Endothelial cell of umbilical vein (primary cell): Measurements from ENCODE around the gene CDC42BPB.
A peak's percentile ranks its signal among the peaks of the same experiment; 100 is the strongest.

Experiments used
- FOS ChIP-seq: IDR thresholded peaks from 2 replicates; pipeline ENCODE4 v1.6.1; 2011; ENCODE audit warnings: mild to moderate bottlenecking, low read length, moderate library complexity, borderline replicate concordance; ENCODE audit not compliant: insufficient read depth
- TF ChIP-seq, protein P1 (sequence below), 2 donors: IDR thresholded peaks; 1 replicate in 1 of 2; 2 replicates in 1 of 2; pipeline ENCODE4 v1.5.1; 2011; ENCODE audit warnings: low read length in 2 of 2, mild to moderate bottlenecking in 2 of 2, moderate library complexity in 2 of 2, control low read depth in 1 of 2, inconsistent platforms in 1 of 2, low read depth in 1 of 2; ENCODE audit not compliant: insufficient read depth in 1 of 2; ENCODE audit errors: extremely low read depth in 1 of 2

DNA sequence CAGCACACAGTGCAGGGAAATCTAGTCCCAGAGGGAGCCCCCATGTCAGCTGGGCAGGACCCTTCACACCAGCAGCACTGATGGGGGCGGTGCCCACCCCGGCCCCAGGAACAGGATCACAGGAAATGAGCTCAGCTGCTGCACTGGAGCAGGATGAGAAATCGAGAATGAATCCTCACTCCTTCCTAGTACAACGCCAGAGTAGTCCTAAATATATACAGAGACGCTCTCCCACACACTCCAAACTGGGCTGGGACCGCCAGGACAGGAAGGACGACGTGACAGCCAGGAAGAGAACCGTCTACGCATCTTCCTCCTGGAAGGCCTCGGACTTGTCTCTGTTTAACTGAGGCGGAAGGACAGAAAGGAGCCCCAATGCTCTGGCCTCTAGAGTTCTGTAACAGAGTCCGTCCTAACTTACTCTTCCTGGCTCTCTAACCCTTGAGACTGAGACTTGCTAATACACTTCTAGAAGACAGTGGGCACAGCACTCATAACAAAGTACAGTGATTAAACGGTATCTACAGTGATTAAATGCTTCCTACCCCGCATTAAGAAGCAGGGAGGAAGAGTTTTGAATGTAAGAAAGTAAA is 33.4 kb downstream of the CDC42BPB start:
- TF ChIP-seq FOS, result peak; percentile 70
- TF ChIP-seq, protein P1, sequence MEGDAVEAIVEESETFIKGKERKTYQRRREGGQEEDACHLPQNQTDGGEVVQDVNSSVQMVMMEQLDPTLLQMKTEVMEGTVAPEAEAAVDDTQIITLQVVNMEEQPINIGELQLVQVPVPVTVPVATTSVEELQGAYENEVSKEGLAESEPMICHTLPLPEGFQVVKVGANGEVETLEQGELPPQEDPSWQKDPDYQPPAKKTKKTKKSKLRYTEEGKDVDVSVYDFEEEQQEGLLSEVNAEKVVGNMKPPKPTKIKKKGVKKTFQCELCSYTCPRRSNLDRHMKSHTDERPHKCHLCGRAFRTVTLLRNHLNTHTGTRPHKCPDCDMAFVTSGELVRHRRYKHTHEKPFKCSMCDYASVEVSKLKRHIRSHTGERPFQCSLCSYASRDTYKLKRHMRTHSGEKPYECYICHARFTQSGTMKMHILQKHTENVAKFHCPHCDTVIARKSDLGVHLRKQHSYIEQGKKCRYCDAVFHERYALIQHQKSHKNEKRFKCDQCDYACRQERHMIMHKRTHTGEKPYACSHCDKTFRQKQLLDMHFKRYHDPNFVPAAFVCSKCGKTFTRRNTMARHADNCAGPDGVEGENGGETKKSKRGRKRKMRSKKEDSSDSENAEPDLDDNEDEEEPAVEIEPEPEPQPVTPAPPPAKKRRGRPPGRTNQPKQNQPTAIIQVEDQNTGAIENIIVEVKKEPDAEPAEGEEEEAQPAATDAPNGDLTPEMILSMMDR (IDR thresholded peaks at IDR 0.05; ENCODE audit: extremely low read depth in 1 of 2, insufficient read depth in 1 of 2, low read depth in 1 of 2, low read length in 2 of 2), result no peak
